ENCODE data around the gene TMEM87B. TPM values are rescaled to one million over a fixed set of nuclear protein-coding genes. Genes with fewer than 3 reads are reported as not detected.

TMEM87B gene
- total and polyA plus RNA-seq, 10 of the 15 experiments (the other 5 are each of a cell fraction or from before 2014, with no cell fraction given), result 5.7 to 20.6 (median 12.3) TPM

- CTCF ChIA-PET, result no interaction called here
- no peak for FAIRE-seq
- BruUV-seq (replicated peaks), result no TSS peak
- TF ChIP-seq SREBF2 (IDR thresholded peaks at IDR 0.05; ENCODE audit: low read length) (no peak), SMAD5 (IDR thresholded peaks at IDR 0.05; ENCODE audit: low read depth) (no peak), NFYA (IDR thresholded peaks at IDR 0.05; ENCODE audit: borderline replicate concordance, low read depth, low read length) (no peak), GABPA (IDR thresholded peaks at IDR 0.05; ENCODE audit: low read depth) (no peak), SIX5 (IDR thresholded peaks at IDR 0.05; ENCODE audit: low read depth, low read length, severe bottlenecking) (no peak), CEBPZ (IDR thresholded peaks at IDR 0.05; ENCODE audit: low read depth, low read length) (no peak), EP300 (IDR thresholded peaks at IDR 0.05; ENCODE audit: borderline replicate concordance in 1 of 2, control insufficient read depth in 1 of 2, low read depth in 2 of 2, low read length in 2 of 2) (no peak), ZBTB4 (CRISPR knock-in tag; IDR thresholded peaks at IDR 0.05) (no peak), E2F8 (IDR thresholded peaks at IDR 0.05; ENCODE audit: low read depth, partially characterized antibody) (no peak), USF2 (IDR thresholded peaks at IDR 0.05; ENCODE audit: borderline replicate concordance, low read depth, low read length) (no peak), HCFC1 (IDR thresholded peaks at IDR 0.05; ENCODE audit: low read length) (no peak)
Measured at GRCh38 chr2:112140899-112141625, 86.0 kb downstream of the TMEM87B start.

More at GRCh38 chr2:112140899-112141625, 86.0 kb downstream of the TMEM87B start:
- no peak overlapping the region for H3K9ac ChIP-seq (ENCODE audit: control insufficient read depth, insufficient read depth, low read length)
- no peak overlapping the region for H2AFZ ChIP-seq (ENCODE audit: control insufficient read depth, low read depth, low read length)
- WGBS (ENCODE audit: insufficient coverage, insufficient replicate concordance, low lambda C conversion rate, missing lambda C conversion rate), result 83% methylated on average over 20 of the region's 20 CpGs
- no peaks in the 10 kb centered on the region for H3K9me3 ChIP-seq (replicated peaks; ENCODE audit: control insufficient read depth, insufficient read depth, low read length)
- no peaks in the 10 kb centered on the region for H4K20me1 ChIP-seq (ENCODE audit: control insufficient read depth, insufficient read depth)
- ATAC-seq (no peak), DNase-seq (ENCODE audit: low read depth, low spot score) (no peak)
- no peaks in the 10 kb centered on the region for H3K36me3 ChIP-seq (ENCODE audit: control insufficient read depth in 2 of 2, insufficient read depth in 2 of 2, low read length in 1 of 2)
- no peaks in the 10 kb centered on the region for H3K79me2 ChIP-seq (ENCODE audit: control insufficient read depth, insufficient read depth, low read length)
- peaks cover 1 to 8% of the 10 kb centered on the region in 2 experiments; a peak in 2 of 4 replicates for H3K27me3 ChIP-seq (replicated peaks in 1 of 2; ENCODE audit: control insufficient read depth in 2 of 2, insufficient read depth in 2 of 2, low read length in 1 of 2)
- RAD21 ChIA-PET (ENCODE audit: unreplicated experiment), result no interaction called here
- in situ Hi-C loops (cut with MboI), result no loop called here
- no peaks in the 10 kb centered on the region for H3K4me1 ChIP-seq (ENCODE audit: control insufficient read depth, insufficient read depth, low read length)
- H3K4me3 ChIP-seq, result no peak overlapping the region
- no peak overlapping the region for H3K27ac ChIP-seq (ENCODE audit: control insufficient read depth, insufficient read depth)
- intact Hi-C loops (cut with micrococcal nuclease; ENCODE audit: unreplicated experiment), result no loop called here
- SMC1A ChIA-PET (ENCODE audit: uncharacterized antibody, unreplicated experiment), result no interaction called here
- H3K4me2 ChIP-seq (ENCODE audit: control insufficient read depth, insufficient read depth), result no peak overlapping the region
- POLR2A ChIA-PET, result no interaction called here
